ENCODE measurements around the gene CALML3.

The CALML3 gene

GRCh38 chr10:5568984-5569383 lies 44.2 kb downstream of the CALML3 start:
- TF ChIP-seq TCF12 (IDR thresholded peaks at IDR 0.05; ENCODE audit: low read depth) (no peak), NFIC (IDR thresholded peaks at IDR 0.05) (no peak)
- TF ChIP-seq, protein P1, sequence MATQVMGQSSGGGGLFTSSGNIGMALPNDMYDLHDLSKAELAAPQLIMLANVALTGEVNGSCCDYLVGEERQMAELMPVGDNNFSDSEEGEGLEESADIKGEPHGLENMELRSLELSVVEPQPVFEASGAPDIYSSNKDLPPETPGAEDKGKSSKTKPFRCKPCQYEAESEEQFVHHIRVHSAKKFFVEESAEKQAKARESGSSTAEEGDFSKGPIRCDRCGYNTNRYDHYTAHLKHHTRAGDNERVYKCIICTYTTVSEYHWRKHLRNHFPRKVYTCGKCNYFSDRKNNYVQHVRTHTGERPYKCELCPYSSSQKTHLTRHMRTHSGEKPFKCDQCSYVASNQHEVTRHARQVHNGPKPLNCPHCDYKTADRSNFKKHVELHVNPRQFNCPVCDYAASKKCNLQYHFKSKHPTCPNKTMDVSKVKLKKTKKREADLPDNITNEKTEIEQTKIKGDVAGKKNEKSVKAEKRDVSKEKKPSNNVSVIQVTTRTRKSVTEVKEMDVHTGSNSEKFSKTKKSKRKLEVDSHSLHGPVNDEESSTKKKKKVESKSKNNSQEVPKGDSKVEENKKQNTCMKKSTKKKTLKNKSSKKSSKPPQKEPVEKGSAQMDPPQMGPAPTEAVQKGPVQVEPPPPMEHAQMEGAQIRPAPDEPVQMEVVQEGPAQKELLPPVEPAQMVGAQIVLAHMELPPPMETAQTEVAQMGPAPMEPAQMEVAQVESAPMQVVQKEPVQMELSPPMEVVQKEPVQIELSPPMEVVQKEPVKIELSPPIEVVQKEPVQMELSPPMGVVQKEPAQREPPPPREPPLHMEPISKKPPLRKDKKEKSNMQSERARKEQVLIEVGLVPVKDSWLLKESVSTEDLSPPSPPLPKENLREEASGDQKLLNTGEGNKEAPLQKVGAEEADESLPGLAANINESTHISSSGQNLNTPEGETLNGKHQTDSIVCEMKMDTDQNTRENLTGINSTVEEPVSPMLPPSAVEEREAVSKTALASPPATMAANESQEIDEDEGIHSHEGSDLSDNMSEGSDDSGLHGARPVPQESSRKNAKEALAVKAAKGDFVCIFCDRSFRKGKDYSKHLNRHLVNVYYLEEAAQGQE (IDR thresholded peaks at IDR 0.05; ENCODE audit: low read depth) = no peak

DNA sequence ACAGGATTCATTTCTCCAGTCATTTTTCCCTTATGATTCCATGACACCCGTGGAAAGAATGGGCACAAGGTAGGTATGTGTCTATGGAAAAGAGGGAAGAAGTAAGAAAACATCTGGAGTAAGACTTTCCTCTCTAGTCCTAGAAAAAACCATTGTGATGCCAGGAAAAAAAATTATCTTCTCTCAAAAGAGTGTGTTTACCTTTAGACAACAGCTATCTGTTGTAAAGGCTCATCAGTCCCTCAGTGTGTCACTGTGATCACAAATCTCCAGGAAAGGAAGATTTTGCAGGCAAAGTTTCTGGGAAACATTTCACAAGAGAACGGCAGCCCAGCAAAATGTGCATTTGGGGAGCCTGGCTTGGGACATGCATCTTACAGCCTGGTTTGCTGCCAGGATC lies 44.8 kb downstream of the CALML3 start:
- TF ChIP-seq CREB1 (IDR thresholded peaks at IDR 0.05; ENCODE audit: low read depth) (no peak), TEAD4 (IDR thresholded peaks at IDR 0.05) (no peak), NFIC (IDR thresholded peaks at IDR 0.05) (no peak), MAX (IDR thresholded peaks at IDR 0.05) (no peak), USF1 (IDR thresholded peaks at IDR 0.05) (no peak), EP300 (IDR thresholded peaks at IDR 0.05; ENCODE audit: borderline replicate concordance) (no peak), EGR1 (IDR thresholded peaks at IDR 0.05) (no peak), TCF12 (IDR thresholded peaks at IDR 0.05; ENCODE audit: low read depth) (no peak), TAF1 (IDR thresholded peaks at IDR 0.05; ENCODE audit: low read depth) (no peak), FOXM1 (IDR thresholded peaks at IDR 0.05; ENCODE audit: borderline replicate concordance, low read depth) (no peak), ZBTB7A (IDR thresholded peaks at IDR 0.05; ENCODE audit: low read depth) (no peak), RAD21 (IDR thresholded peaks at IDR 0.05; ENCODE audit: low read depth) (no peak)

GRCh38 chr10:5570007-5570655 lies 45.4 kb downstream of the CALML3 start:
- TF ChIP-seq TEAD4 (IDR thresholded peaks at IDR 0.05) = no peak
- TF ChIP-seq CEBPB (IDR thresholded peaks at IDR 0.05) = no peak
- TF ChIP-seq, protein P1 (IDR thresholded peaks at IDR 0.05; ENCODE audit: low read depth) = no peak
- TF ChIP-seq EGR1 (IDR thresholded peaks at IDR 0.05) = no peak
- no peak for TF ChIP-seq TCF12 (IDR thresholded peaks at IDR 0.05; ENCODE audit: low read depth)
- TF ChIP-seq MAX (IDR thresholded peaks at IDR 0.05) = no peak
- no peak for TF ChIP-seq TAF1 (IDR thresholded peaks at IDR 0.05; ENCODE audit: low read depth)
- no peak for TF ChIP-seq YY1 (IDR thresholded peaks at IDR 0.05; ENCODE audit: low read depth)
- no peak for TF ChIP-seq FOXM1 (IDR thresholded peaks at IDR 0.05; ENCODE audit: borderline replicate concordance, low read depth)
- no peak for TF ChIP-seq CREB1 (IDR thresholded peaks at IDR 0.05; ENCODE audit: low read depth)
- TF ChIP-seq ZBTB7A (IDR thresholded peaks at IDR 0.05; ENCODE audit: low read depth) = no peak
- TF ChIP-seq EP300 (IDR thresholded peaks at IDR 0.05; ENCODE audit: borderline replicate concordance) = no peak

GRCh38 chr10:5570979-5571810 lies 46.4 kb downstream of the CALML3 start:
- TF ChIP-seq ZBTB7A (IDR thresholded peaks at IDR 0.05; ENCODE audit: low read depth) (no peak), USF1 (IDR thresholded peaks at IDR 0.05) (no peak)

DNA sequence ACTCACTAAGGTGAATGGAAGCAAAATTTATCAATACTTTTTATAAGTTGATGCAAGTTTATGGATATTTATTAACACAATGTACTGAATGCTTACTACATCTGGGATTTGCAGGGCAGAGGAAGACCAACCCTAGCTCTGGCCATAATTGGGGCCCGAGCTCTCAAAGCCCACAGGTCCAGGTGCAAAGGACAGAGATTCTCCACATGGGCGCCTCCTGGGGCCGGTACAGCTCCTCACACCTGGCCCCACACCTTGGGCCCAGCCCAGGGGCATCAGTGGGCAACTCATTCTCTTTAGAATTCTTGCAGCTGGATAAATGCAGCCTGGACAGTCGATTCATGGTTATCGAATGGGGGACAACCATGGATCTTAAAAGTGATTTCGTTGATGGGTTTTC lies 47.1 kb downstream of the CALML3 start:
- TF ChIP-seq NFIC (IDR thresholded peaks at IDR 0.05) (no peak), CEBPB (IDR thresholded peaks at IDR 0.05) (no peak), TAF1 (IDR thresholded peaks at IDR 0.05; ENCODE audit: low read depth) (no peak), ZBTB7A (IDR thresholded peaks at IDR 0.05; ENCODE audit: low read depth) (no peak), YY1 (IDR thresholded peaks at IDR 0.05; ENCODE audit: low read depth) (no peak), USF1 (IDR thresholded peaks at IDR 0.05) (no peak), EGR1 (IDR thresholded peaks at IDR 0.05) (no peak), EP300 (IDR thresholded peaks at IDR 0.05; ENCODE audit: borderline replicate concordance) (no peak), MAX (IDR thresholded peaks at IDR 0.05) (no peak), TCF12 (IDR thresholded peaks at IDR 0.05; ENCODE audit: low read depth) (no peak), FOXM1 (IDR thresholded peaks at IDR 0.05; ENCODE audit: borderline replicate concordance, low read depth) (no peak), CREB1 (IDR thresholded peaks at IDR 0.05; ENCODE audit: low read depth) (no peak), RAD21 (IDR thresholded peaks at IDR 0.05; ENCODE audit: low read depth) (no peak), TEAD4 (IDR thresholded peaks at IDR 0.05) (no peak)
- TF ChIP-seq, protein P1 (IDR thresholded peaks at IDR 0.05; ENCODE audit: low read depth) = no peak

Measured in Ishikawa (cell line).